GM12891 (cell line): Measurements from ENCODE around the gene RMDN2.
A peak's percentile ranks its signal among the peaks of the same experiment; 100 is the strongest.
"Not testable (repeated sequence)": the region's sequence is repeated elsewhere in the genome, so short reads cannot be mapped to it uniquely, and the experiment has no call there.

Experiments used
- DNase-seq: peaks from one replicate; pipeline ENCODE4 v3.0.0; 2011; ENCODE audit warnings: low spot score; ENCODE audit not compliant: insufficient read length
- FAIRE-seq: peaks from 2 replicates; lab custom pipeline; 2011; peaks lifted over from hg19 to GRCh38; lab: Jason Lieb, UNC
- PAX5 ChIP-seq: IDR thresholded peaks from 2 replicates; pipeline ENCODE4 v1.6.1; 2011; ENCODE audit warnings: low read length, moderate library complexity, mild to moderate bottlenecking; ENCODE audit not compliant: insufficient read depth, severe bottlenecking
- POLR2A ChIP-seq: IDR thresholded peaks from 2 replicates; pipeline ENCODE4 v1.6.1; 2011; ENCODE audit warnings: low read depth, low read length, control low read depth
- POLR2AphosphoS5 ChIP-seq: IDR thresholded peaks from 2 replicates; pipeline ENCODE4 v1.6.1; 2011; ENCODE audit warnings: low read depth, low read length, control low read depth
- POU2F2 ChIP-seq: IDR thresholded peaks from 2 replicates; pipeline ENCODE4 v1.6.1; 2011; ENCODE audit warnings: low read depth, mild to moderate bottlenecking, control low read depth, low read length, moderate library complexity
- SPI1 ChIP-seq: IDR thresholded peaks from 2 replicates; pipeline ENCODE4 v1.6.1; 2011; ENCODE audit warnings: low read depth, low read length, control low read depth
- TAF1 ChIP-seq: IDR thresholded peaks from 2 replicates; pipeline ENCODE4 v1.6.1; 2011; ENCODE audit warnings: low read depth, low read length, control low read depth

Gene RMDN2

GRCh38 chr2:37923308-37924055 is 1.6 kb upstream of the RMDN2 start:
- DNase-seq = no peak
- no peak for TF ChIP-seq POLR2AphosphoS5
- no peak for TF ChIP-seq PAX5
- no peak for TF ChIP-seq POLR2A
- TF ChIP-seq POU2F2 = no peak
- TF ChIP-seq TAF1 = no peak
- no peak for TF ChIP-seq SPI1
- FAIRE-seq = peak; percentile 35

- FAIRE-seq = no peak
- no peak for DNase-seq
- no peak for TF ChIP-seq POLR2A
- no peak for TF ChIP-seq POLR2AphosphoS5
- TF ChIP-seq SPI1 = no peak
- no peak for TF ChIP-seq TAF1
- TF ChIP-seq POU2F2 = no peak
- no peak for TF ChIP-seq PAX5
Observed at GRCh38 chr2:37926635-37927034, 1.5 kb downstream of the RMDN2 start.

DNA sequence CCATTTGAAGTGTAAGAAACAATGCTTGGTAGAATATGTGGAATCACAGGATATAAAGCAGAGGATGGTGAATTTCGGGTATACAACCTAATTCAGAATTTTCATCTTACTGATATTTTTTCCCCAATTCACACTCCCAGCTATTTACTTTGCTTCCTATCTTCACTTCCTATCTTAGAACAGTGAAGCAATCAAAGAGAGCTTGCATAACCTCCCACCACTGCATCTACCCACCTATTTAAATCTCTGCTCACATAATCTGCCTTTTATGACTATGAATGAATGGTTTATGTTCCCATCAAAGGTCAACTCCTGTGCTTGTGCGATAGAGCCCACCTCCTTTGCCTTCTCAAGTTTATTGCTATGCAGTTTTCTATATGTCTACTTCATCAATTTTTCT is 3.3 kb downstream of the RMDN2 start:
- DNase-seq = no peak
- FAIRE-seq = no peak
- TF ChIP-seq POU2F2 = no peak
- no peak for TF ChIP-seq PAX5
- TF ChIP-seq TAF1 = no peak
- TF ChIP-seq POLR2AphosphoS5 = no peak
- peak; percentile 28; the same call in 1 of the 2 replicates for TF ChIP-seq SPI1
- no peak for TF ChIP-seq POLR2A

DNA sequence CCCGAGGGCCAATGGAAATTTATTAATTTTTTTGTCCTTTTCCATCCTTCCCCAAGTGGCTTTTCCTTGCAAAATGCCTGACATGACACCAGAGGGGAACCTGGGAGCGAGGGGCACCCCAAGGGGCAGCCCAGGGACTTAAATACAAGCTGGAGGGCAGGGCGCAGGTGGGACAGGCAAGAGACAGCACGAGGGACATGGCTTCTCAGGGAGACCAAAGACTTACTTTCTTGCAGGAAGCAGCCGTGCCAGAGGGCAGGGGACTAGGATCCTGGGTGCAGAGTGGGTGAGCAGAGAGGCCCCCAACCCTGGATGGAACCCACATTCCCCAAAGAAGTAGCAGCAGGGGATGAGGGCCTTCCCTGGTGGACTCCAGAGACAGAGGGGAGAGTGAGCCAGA is 5.3 kb downstream of the RMDN2 start:
- not testable (repeated sequence) for DNase-seq
- FAIRE-seq = peak; percentile 48

DNA sequence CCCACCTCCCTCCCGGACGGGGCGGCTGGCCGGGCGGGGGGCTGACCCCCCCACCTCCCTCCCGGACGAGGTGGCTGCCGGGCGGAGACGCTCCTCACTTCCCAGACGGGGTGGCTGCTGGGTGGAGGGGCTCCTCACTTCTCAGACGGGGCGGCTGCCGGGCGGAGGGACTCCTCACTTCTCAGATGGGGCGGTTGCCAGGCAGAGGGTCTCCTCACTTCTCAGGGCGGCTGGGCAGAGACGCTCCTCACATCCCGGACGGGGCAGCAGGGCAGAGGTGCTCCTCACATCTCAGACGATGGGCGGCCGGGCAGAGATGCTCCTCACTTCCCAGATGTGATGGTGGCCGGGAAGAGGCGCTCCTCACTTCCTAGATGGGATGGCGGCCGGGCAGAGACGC is 7.8 kb downstream of the RMDN2 start:
- FAIRE-seq, DNase-seq: not testable (repeated sequence)

DNA sequence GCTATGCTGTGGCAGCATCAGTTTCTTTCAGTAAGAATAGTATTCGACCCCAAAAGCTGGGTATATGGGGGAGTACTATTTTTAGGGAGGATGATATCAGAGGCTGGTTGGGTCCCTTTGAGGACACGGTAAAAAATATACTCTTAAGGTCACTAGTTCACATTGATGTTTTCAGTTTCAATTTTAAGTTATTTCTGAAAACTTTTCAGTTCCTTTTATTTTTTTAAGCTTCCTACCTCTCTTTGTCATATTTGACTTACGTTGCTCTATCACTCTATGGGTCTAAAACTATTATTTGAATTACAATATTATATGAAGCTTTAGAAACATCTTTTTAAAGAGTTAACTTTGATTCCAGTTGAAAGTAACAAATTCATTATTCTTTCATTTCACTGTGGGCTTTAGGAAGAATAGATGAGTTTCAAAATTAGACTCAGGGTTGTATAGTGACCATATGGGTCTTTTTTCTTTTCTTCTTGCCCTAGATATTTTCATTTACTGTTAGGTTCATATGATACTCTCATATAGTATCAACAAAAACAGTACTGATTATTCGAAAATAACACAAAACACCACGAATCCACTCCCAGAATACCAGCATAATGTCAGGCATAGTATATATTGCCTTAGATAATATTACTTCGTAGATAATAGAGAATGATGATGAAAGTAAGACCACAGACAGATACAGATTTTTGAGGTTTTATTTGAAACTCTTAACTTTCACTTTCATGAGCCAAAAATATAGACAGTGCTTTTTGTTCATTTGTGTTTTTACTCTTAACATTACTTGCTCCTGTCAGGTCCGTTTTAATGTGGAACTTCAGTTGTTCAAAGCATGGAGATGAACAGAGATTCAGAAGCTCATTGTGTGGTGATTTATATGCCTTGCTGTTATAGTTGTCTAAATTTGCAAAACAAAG is 9.8 kb downstream of the RMDN2 start:
- peak; percentile 41 for DNase-seq
- TF ChIP-seq TAF1 = no peak
- no peak for TF ChIP-seq PAX5
- peak; percentile 80 for TF ChIP-seq SPI1
- TF ChIP-seq POU2F2 = no peak
- FAIRE-seq = no peak

DNA sequence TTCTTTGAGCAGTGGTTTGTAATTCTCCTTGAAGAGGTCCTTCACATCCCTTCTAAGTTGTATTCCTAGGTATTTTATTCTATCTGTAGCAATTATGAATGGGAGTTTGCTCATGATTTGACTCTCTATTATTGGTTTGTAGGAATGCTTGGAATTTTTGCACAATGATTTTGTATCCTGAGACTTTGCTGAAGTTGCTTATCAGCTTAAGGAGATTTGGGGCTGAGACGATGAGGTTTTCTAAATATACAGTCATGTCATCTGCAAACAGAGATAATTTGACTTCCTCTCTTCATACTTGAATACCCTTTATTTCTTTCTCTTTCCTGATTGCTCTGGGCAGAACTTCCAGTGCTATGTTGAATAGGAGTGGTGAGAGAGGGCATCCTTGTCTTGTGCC is 12.5 kb downstream of the RMDN2 start:
- not testable (repeated sequence) for FAIRE-seq, DNase-seq

- FAIRE-seq = not testable (repeated sequence)
Observed at GRCh38 chr2:37941267-37941666, 16.2 kb downstream of the RMDN2 start.

DNA sequence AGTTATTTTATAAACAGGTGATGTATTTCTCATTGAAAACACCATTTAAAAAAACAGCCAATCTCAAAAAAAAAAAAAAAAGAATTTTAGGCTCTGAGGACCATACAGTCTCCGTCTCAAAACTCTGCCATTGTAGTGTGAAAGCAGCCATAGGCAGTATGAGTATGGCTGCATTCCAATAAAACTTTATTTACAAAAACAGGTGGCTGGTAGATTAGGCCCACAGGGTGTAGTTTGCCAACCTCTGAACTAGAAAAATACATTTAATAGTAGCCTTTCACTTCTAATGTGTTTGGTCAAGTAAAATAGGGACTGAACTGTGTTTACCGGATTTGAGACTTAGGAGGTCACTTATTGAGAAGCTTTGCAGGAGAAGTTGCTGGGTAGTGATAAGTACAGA is 19.2 kb downstream of the RMDN2 start:
- TF ChIP-seq TAF1 = no peak
- TF ChIP-seq POLR2A = no peak
- no peak for TF ChIP-seq POU2F2
- TF ChIP-seq SPI1 = no peak
- no peak for TF ChIP-seq PAX5
- TF ChIP-seq POLR2AphosphoS5 = no peak
- DNase-seq = no peak
- FAIRE-seq = no peak

More at GRCh38 chr2:37941267-37941666, 16.2 kb downstream of the RMDN2 start:
- DNase-seq = not testable (repeated sequence)

DNA sequence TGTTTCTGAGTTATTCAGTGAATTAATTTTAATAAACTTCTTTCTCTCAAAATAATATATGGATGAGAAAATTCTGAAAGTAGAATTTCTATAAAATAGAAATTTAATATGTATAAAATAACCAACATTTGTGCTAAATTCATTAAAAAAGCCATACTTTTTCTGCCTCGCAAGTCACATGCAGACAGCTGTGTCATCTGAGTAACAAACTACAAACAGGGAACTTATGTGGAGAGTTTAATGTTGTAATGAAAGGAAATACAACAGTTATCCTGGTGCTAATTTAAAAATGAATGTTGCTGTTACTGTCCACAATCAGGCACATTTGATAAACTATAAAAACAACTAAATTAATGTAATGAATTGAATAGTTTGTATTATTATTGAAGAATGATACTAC is 22.2 kb downstream of the RMDN2 start:
- TF ChIP-seq SPI1 (no peak), POU2F2 (no peak)
- FAIRE-seq = no peak

GRCh38 chr2:37962018-37962739 is 37.1 kb downstream of the RMDN2 start:
- DNase-seq, FAIRE-seq: not testable (repeated sequence)

More for the DNA sequence above, 22.2 kb downstream of the RMDN2 start:
- no peak for DNase-seq

GRCh38 chr2:37962740-37963121 is 37.6 kb downstream of the RMDN2 start:
- not testable (repeated sequence) for FAIRE-seq, DNase-seq

DNA sequence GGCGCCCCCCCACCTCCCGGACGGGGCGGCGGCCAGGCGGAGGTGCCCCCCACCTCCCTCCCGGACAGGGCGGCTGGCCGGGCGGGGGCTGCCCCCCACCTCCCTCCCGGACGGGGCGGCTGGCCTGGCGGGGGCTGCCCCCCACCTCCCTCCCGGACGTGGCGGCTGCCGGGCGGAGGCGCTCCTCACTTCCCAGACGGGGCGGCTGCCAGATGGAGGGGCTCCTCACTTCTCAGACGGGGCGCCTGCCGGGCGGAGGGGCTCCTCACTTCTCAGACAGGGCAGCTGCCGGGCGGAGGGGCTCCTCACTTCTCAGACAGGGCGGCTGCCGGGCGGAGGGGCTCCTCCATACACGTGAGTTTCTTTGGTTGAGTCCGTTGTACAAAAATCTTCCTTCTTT is 38.8 kb downstream of the RMDN2 start:
- not testable (repeated sequence) for FAIRE-seq, DNase-seq
